Astrocyte of the spinal cord (primary cell): ENCODE data around the gene DPH6.
"Not testable (repeated sequence)": the region's sequence is repeated elsewhere in the genome, so short reads cannot be mapped to it uniquely, and the experiment has no call there.

Experiments
- DNase-seq: peaks from one replicate; pipeline ENCODE4 v3.0.0; 2011; ENCODE audit warnings: low read depth, low spot score
- H3K4me3 ChIP-seq: 2 replicates; pipeline ENCODE4 v1.5.1; 2011; ENCODE audit warnings: low read depth, mild to moderate bottlenecking, low read length, moderate library complexity
- in situ Hi-C: cut with HindIII; loops from 2 replicates; pipeline ENCODE4 v1.10.0; 2017; ENCODE audit warnings: low sequenced_read_pairs
- TF ChIP-seq, protein P1 (sequence below): IDR thresholded peaks from 2 replicates; pipeline ENCODE4 v1.5.1; 2012; ENCODE audit warnings: low read depth, mild to moderate bottlenecking, low read length, inconsistent platforms

Gene DPH6

DNA sequence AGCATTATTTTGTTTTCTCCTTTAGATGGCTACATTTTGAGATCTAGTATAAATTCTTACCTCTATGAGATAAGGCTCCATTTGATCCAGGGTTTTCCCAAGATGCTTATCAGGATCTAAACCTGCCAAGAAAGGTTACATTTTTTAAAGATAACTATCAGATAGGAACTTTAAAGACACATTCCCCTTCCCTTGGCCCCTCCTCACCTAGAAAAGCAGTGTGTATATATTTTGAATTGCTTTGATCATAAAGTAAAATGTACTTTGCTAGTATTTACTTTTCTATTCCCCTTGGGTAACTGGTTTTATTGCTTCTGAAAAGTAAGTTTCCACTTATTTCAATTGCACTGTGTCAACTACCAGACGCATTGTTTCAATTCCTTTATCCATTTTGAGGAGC, 135.2 kb downstream of the DPH6 start:
- in situ Hi-C loops, result no loop called here
- TF ChIP-seq, protein P1, sequence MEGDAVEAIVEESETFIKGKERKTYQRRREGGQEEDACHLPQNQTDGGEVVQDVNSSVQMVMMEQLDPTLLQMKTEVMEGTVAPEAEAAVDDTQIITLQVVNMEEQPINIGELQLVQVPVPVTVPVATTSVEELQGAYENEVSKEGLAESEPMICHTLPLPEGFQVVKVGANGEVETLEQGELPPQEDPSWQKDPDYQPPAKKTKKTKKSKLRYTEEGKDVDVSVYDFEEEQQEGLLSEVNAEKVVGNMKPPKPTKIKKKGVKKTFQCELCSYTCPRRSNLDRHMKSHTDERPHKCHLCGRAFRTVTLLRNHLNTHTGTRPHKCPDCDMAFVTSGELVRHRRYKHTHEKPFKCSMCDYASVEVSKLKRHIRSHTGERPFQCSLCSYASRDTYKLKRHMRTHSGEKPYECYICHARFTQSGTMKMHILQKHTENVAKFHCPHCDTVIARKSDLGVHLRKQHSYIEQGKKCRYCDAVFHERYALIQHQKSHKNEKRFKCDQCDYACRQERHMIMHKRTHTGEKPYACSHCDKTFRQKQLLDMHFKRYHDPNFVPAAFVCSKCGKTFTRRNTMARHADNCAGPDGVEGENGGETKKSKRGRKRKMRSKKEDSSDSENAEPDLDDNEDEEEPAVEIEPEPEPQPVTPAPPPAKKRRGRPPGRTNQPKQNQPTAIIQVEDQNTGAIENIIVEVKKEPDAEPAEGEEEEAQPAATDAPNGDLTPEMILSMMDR, result no peak
- no peak overlapping the region for H3K4me3 ChIP-seq
- DNase-seq, result no peak

GRCh38 chr15:35399901-35400300, 146.1 kb downstream of the DPH6 start:
- DNase-seq, result no peak
- TF ChIP-seq, protein P1, result no peak
- H3K4me3 ChIP-seq, result no peak overlapping the region
- in situ Hi-C loops, result no loop called here

- no peak overlapping the region for H3K4me3 ChIP-seq
- no peak for DNase-seq
- in situ Hi-C loops, result no loop called here
- TF ChIP-seq, protein P1, result no peak
Observed at GRCh38 chr15:35397027-35397426, 148.9 kb downstream of the DPH6 start.

- in situ Hi-C loops, result no loop called here
- no peak for DNase-seq
- TF ChIP-seq, protein P1, result no peak
- no peak overlapping the region for H3K4me3 ChIP-seq
Observed at GRCh38 chr15:35394416-35394815, 151.5 kb downstream of the DPH6 start.

GRCh38 chr15:35393398-35393797, 152.6 kb downstream of the DPH6 start:
- TF ChIP-seq, protein P1, result no peak
- DNase-seq, result no peak
- in situ Hi-C loops, result no loop called here
- H3K4me3 ChIP-seq, result no peak overlapping the region

GRCh38 chr15:35391408-35391984, 154.5 kb downstream of the DPH6 start:
- in situ Hi-C loops, DNase-seq, H3K4me3 ChIP-seq: not testable (repeated sequence)

DNA sequence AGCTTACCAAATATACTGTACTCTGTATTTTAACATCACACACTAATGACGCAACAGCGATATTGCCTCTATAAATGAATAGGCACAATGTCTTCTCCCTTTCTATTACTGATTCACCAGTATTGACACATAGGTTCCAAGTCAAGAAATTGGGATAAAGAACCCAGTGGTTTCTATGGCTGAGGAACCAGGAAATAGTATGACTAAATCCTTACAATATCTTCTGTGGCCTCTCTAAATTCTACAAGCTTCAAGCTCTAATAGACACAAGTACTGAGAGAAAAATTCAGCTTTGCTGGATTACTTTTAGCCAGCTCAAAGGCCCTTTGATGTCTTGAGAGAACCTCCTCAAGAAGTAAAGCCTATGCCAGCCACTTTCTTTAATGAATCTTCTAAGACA, 162.5 kb downstream of the DPH6 start:
- no peak overlapping the region for H3K4me3 ChIP-seq
- DNase-seq, result no peak
- TF ChIP-seq, protein P1, result no peak
- in situ Hi-C loops, result no loop called here
